ENCODE measurements around the gene PADI2.
"Not testable (repeated sequence)": the region's sequence is repeated elsewhere in the genome, so short reads cannot be mapped to it uniquely, and the experiment has no call there.

PADI2 gene

GRCh38 chr1:17070163-17070525 is 49.1 kb downstream of the PADI2 start:
- no peak for TF ChIP-seq POLR2A (IDR thresholded peaks at IDR 0.05; ENCODE audit: low read depth, low read length)
- FAIRE-seq (no peak), DNase-seq (ENCODE audit: insufficient read length, low spot score) (no peak)

- DNase-seq (ENCODE audit: insufficient read length, low spot score) = no peak
- no peak for FAIRE-seq
- TF ChIP-seq POLR2A (IDR thresholded peaks at IDR 0.05; ENCODE audit: low read depth, low read length) = no peak
These were observed 49.6 kb downstream of the PADI2 start for GRCh38 chr1:17069452-17070162.

GRCh38 chr1:17068789-17069188 is 50.5 kb downstream of the PADI2 start:
- DNase-seq (ENCODE audit: insufficient read length, low spot score) (no peak), FAIRE-seq (no peak)
- TF ChIP-seq POLR2A (IDR thresholded peaks at IDR 0.05; ENCODE audit: low read depth, low read length) = no peak

- FAIRE-seq (no peak), DNase-seq (ENCODE audit: insufficient read length, low spot score) (no peak)
- no peak for TF ChIP-seq POLR2A (IDR thresholded peaks at IDR 0.05; ENCODE audit: low read depth, low read length)
These were observed 51.6 kb downstream of the PADI2 start for GRCh38 chr1:17067465-17068240.

GRCh38 chr1:17067069-17067426 is 52.2 kb downstream of the PADI2 start:
- FAIRE-seq = no peak
- no peak for TF ChIP-seq POLR2A (IDR thresholded peaks at IDR 0.05; ENCODE audit: low read depth, low read length)
- no peak for DNase-seq (ENCODE audit: insufficient read length, low spot score)

- FAIRE-seq (no peak), DNase-seq (ENCODE audit: insufficient read length, low spot score) (no peak)
- no peak for TF ChIP-seq POLR2A (IDR thresholded peaks at IDR 0.05; ENCODE audit: low read depth, low read length)
These were observed 52.7 kb downstream of the PADI2 start for GRCh38 chr1:17066361-17067068.

GRCh38 chr1:17065666-17066065 is 53.6 kb downstream of the PADI2 start:
- FAIRE-seq = no peak
- TF ChIP-seq POLR2A (IDR thresholded peaks at IDR 0.05; ENCODE audit: low read depth, low read length) = no peak

GRCh38 chr1:17062751-17063150 is 56.5 kb downstream of the PADI2 start:
- DNase-seq (ENCODE audit: insufficient read length, low spot score); FAIRE-seq: not testable (repeated sequence)

More at GRCh38 chr1:17065666-17066065, 53.6 kb downstream of the PADI2 start:
- no peak for DNase-seq (ENCODE audit: insufficient read length, low spot score)

GRCh38 chr1:17061892-17062291 is 57.4 kb downstream of the PADI2 start:
- no peak for FAIRE-seq
- TF ChIP-seq POLR2A (IDR thresholded peaks at IDR 0.05; ENCODE audit: low read depth, low read length) = no peak
- DNase-seq (ENCODE audit: insufficient read length, low spot score) = no peak

GRCh38 chr1:17061486-17061885 is 57.8 kb downstream of the PADI2 start:
- DNase-seq (ENCODE audit: insufficient read length, low spot score) = no peak
- no peak for FAIRE-seq
- no peak for TF ChIP-seq POLR2A (IDR thresholded peaks at IDR 0.05; ENCODE audit: low read depth, low read length)

- DNase-seq (ENCODE audit: insufficient read length, low spot score) (no peak), FAIRE-seq (no peak)
- TF ChIP-seq POLR2A (IDR thresholded peaks at IDR 0.05; ENCODE audit: low read depth, low read length) = no peak
These were observed 58.9 kb downstream of the PADI2 start for GRCh38 chr1:17060306-17060749.

GRCh38 chr1:17059391-17060305 is 59.6 kb downstream of the PADI2 start:
- TF ChIP-seq POLR2A (IDR thresholded peaks at IDR 0.05; ENCODE audit: low read depth, low read length) = no peak
- DNase-seq (ENCODE audit: insufficient read length, low spot score) = peak; percentile 51
- FAIRE-seq = no peak

GRCh38 chr1:17056551-17056950 is 62.7 kb downstream of the PADI2 start:
- no peak for TF ChIP-seq POLR2A (IDR thresholded peaks at IDR 0.05; ENCODE audit: low read depth, low read length)
- FAIRE-seq (no peak), DNase-seq (ENCODE audit: insufficient read length, low spot score) (no peak)
